Lower leg skin (tissue), 3 donors: ENCODE data around the gene HOXC10.

ENCODE experiments used
- POLR2A ChIP-seq, 2 donors: fragments of 450-650 bp; IDR thresholded peaks; one replicate each; pipeline ENCODE4 v1.6.1; 2016 to 2017; ENCODE audit warnings: antibody characterized with exemption in 2 of 2, mild to moderate bottlenecking in 1 of 2, moderate library complexity in 1 of 2
- TF ChIP-seq, protein P1 (sequence below), 3 donors: fragments of 450-650 bp; IDR thresholded peaks; one replicate each; pipeline ENCODE4 v1.5.1; 2016; ENCODE audit warnings: antibody characterized with exemption in 3 of 3, mild to moderate bottlenecking in 3 of 3, moderate library complexity in 2 of 3

DNA sequence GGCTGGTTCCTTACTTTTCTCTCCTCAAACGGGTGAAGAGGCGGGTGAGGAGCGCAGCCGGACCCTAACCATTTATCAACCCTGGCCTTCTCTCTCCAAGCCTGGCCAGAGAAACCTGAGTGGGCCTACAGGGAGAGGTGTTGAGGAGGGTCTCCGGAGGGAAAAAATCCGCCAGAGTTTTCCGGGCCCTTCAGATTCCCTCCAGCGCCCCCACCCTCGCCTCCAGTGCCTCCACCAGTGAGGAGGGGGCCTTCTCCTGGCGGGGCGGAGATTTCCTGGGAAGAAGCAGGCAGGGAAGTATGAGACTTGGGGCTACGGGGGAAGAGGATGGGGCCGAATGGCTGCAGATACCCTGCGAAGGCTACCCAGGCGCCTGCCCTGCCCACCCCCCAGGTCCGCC, 46.5 kb downstream of the HOXC10 start:
- TF ChIP-seq, protein P1, sequence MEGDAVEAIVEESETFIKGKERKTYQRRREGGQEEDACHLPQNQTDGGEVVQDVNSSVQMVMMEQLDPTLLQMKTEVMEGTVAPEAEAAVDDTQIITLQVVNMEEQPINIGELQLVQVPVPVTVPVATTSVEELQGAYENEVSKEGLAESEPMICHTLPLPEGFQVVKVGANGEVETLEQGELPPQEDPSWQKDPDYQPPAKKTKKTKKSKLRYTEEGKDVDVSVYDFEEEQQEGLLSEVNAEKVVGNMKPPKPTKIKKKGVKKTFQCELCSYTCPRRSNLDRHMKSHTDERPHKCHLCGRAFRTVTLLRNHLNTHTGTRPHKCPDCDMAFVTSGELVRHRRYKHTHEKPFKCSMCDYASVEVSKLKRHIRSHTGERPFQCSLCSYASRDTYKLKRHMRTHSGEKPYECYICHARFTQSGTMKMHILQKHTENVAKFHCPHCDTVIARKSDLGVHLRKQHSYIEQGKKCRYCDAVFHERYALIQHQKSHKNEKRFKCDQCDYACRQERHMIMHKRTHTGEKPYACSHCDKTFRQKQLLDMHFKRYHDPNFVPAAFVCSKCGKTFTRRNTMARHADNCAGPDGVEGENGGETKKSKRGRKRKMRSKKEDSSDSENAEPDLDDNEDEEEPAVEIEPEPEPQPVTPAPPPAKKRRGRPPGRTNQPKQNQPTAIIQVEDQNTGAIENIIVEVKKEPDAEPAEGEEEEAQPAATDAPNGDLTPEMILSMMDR (IDR thresholded peaks at IDR 0.05): no peak
- TF ChIP-seq POLR2A (IDR thresholded peaks at IDR 0.05): no peak
